ENCODE measurements around the gene EPC1. TPM values are rescaled to one million over a fixed set of nuclear protein-coding genes. Genes with fewer than 3 reads are reported as not detected.
"Not testable (repeated sequence)": the region's sequence is repeated elsewhere in the genome, so short reads cannot be mapped to it uniquely, and the experiment has no call there.

Gene EPC1
- total RNA-seq, 6 experiments from 2014 or later, result 10.5 to 14.6 (median 12.4) TPM

- TF ChIP-seq CTCF (IDR thresholded peaks at IDR 0.05) (no peak), POLR2A (IDR thresholded peaks at IDR 0.05) (no peak)
- WGBS (ENCODE audit: insufficient coverage, low coverage, low lambda C conversion rate, missing lambda C conversion rate), result 83% methylated on average over 2 of the region's 3 CpGs
- DNase-seq, result no peak
- no peak for ATAC-seq
- Histone ChIP-seq H3K4me3 (no peak overlapping the region), H3K27me3 (no peaks in the 10 kb centered on the region), H3K27ac (no peak overlapping the region), H3K9me3 (no peaks in the 10 kb centered on the region), H3K4me1 (no peaks in the 10 kb centered on the region), H3K36me3 (no peaks in the 10 kb centered on the region)
- intact Hi-C loops (cut with DNase I), result no loop called here
These were observed 109.2 kb downstream of the EPC1 start for GRCh38 chr10:32237644-32238345.

GRCh38 chr10:32234471-32234870 is 112.5 kb downstream of the EPC1 start:
- TF ChIP-seq CTCF (IDR thresholded peaks at IDR 0.05) (no peak), POLR2A (IDR thresholded peaks at IDR 0.05) (no peak)
- ATAC-seq, result no peak
- H3K4me1 ChIP-seq, result no peaks in the 10 kb centered on the region
- H3K27ac ChIP-seq, result no peak overlapping the region
- WGBS (ENCODE audit: insufficient coverage, low coverage, low lambda C conversion rate, missing lambda C conversion rate), result 54% methylated on average over 1 of the region's 1 CpG
- no peak for DNase-seq
- no peaks in the 10 kb centered on the region for H3K36me3 ChIP-seq
- H3K4me3 ChIP-seq, result no peak overlapping the region
- no peaks in the 10 kb centered on the region for H3K27me3 ChIP-seq
- intact Hi-C loops (cut with DNase I), result no loop called here
- H3K9me3 ChIP-seq, result no peaks in the 10 kb centered on the region

- H3K27me3 ChIP-seq; DNase-seq; H3K9me3 ChIP-seq; intact Hi-C loops (cut with DNase I); H3K4me1 ChIP-seq; ATAC-seq; H3K36me3 ChIP-seq; H3K27ac ChIP-seq; H3K4me3 ChIP-seq: not testable (repeated sequence)
- WGBS (ENCODE audit: insufficient coverage, low coverage, low lambda C conversion rate, missing lambda C conversion rate), result no CpG with 5 or more reads among the region's 36 CpGs
These were observed 113.6 kb downstream of the EPC1 start for GRCh38 chr10:32233375-32233774.

- DNase-seq, result no peak
- no peak for ATAC-seq
- intact Hi-C loops (cut with DNase I), result no loop called here
- WGBS (ENCODE audit: insufficient coverage, low coverage, low lambda C conversion rate, missing lambda C conversion rate), result 25% methylated on average over 1 of the region's 1 CpG
- no peak overlapping the region for H3K4me3 ChIP-seq
- H3K4me1 ChIP-seq, result no peaks in the 10 kb centered on the region
- no peak overlapping the region for H3K27ac ChIP-seq
- no peaks in the 10 kb centered on the region for H3K36me3 ChIP-seq
- no peak for TF ChIP-seq CTCF (IDR thresholded peaks at IDR 0.05)
- H3K9me3 ChIP-seq, result no peaks in the 10 kb centered on the region
- no peaks in the 10 kb centered on the region for H3K27me3 ChIP-seq
These were observed 114.6 kb downstream of the EPC1 start for GRCh38 chr10:32232378-32232777.

GRCh38 chr10:32229788-32230187 is 117.2 kb downstream of the EPC1 start:
- ATAC-seq; H3K27ac ChIP-seq; H3K4me3 ChIP-seq; H3K4me1 ChIP-seq; intact Hi-C loops (cut with DNase I); DNase-seq; H3K36me3 ChIP-seq; H3K27me3 ChIP-seq; H3K9me3 ChIP-seq: not testable (repeated sequence)
- 92% methylated on average over 5 of the region's 7 CpGs for WGBS (ENCODE audit: insufficient coverage, low coverage, low lambda C conversion rate, missing lambda C conversion rate)

All from right lobe of liver (tissue), 6 donors.